Posterior vena cava (tissue), 2 donors: ENCODE measurements around the gene RNASE9. TPM values are rescaled to one million over a fixed set of nuclear protein-coding genes. Genes with fewer than 3 reads are reported as not detected.
"Not testable (repeated sequence)": the region's sequence is repeated elsewhere in the genome, so short reads cannot be mapped to it uniquely, and the experiment has no call there.

ENCODE experiments used
- DNase-seq: peaks from one replicate; pipeline ENCODE4 v3.0.0-alpha.2; 2020; ENCODE audit warnings: low spot score
- intact Hi-C, 2 donors: fragments of 100-400 bp; cut with DNase I; formaldehyde crosslinking; loops; one replicate each; pipeline versions ENCODE4 v1.14.1 to v1.14.2; 2022 to 2023
- total RNA-seq, 2 donors: library from RNA; stranded (reverse); fragmentation: NEBNext Ultra II Directional; extraction: Animal tissue kit (Norgen Biotek cat#: 25700); gene quantifications; one replicate each; pipeline ENCODE4 v1.2.1, GENCODE V29; 2021
- donor health status: DM: yes; HTN: yes; CAD: no.
- donor health status: DM: yes; HTN: yes; CAD: no.

Gene RNASE9
- total RNA-seq, 2 donors from 2014 or later: not detected

DNA sequence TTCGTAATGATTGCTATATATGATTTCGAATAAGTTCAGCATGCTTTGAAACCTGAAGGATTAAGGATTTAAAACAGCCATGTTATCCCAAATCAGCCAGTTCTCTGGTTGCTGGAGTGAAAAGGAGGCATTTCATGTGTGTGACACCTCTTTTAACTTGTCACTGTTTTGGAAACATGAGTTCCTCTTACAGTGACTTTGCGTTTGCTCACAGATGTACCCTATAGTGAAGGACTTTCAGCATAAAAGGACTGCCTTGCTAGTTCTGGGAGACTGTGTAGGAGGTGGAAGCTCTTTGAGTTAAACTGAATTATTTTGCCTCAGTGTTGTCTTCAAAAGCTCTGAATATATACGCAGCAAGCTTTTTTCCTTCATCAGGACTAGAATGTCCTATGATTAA is 19.4 kb upstream of the RNASE9 start:
- DNase-seq: no peak
- intact Hi-C loops: no loop called here

DNA sequence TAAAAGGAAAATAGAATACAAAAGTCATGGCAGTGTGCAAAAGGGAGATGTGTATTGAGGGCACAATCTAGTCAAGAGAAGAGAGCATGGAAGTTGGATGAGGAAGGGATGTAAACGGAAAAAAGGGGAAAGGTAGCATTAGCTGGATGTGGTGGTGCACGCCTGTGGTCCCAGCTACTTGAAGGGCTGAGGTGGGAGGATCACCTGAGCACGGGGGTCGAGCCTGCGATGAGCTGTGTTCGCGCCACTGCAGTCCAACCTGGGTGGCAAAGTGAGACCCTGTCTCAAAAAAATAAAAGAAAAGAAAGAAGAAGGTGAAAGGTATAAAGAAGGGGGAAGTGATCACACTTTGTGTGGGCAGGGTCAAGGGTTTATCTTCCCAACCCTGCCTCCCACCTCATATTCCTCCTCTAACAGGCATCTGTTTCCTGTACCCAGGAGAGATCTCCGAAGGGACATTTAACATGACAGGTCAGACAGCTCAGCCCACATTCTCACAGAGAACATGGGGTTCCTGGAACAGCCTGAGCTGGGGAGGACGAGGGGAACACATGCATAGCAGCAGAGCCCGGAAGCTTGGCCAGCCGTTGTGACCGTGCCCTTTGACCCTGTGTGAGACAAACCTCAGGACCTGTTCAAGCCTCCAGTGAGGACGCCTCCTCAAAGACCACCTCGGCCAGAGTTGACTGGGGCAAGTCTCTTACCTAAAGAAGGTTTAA is 18.1 kb upstream of the RNASE9 start:
- no peak for DNase-seq
- intact Hi-C loops: no loop called here

DNA sequence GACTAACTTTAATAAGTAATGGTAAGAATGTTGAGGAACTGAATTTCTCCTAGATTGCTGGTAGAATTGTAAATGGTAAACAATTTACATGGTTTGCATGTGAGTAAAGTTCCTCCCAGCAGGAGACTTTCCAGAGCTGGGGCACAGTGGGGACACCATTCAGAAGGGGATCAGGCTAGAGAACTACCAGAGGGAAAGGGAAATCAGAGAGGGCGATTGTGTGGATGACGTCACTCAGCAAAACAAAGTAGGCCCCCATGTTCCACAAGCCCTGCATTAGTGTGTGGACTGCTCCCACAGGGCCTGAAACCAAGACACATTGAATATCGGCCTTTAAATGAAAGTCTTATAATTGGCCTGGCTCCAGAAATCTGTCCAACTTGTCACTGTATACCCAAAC is 17.5 kb upstream of the RNASE9 start:
- no peak for DNase-seq
- intact Hi-C loops: no loop called here

DNA sequence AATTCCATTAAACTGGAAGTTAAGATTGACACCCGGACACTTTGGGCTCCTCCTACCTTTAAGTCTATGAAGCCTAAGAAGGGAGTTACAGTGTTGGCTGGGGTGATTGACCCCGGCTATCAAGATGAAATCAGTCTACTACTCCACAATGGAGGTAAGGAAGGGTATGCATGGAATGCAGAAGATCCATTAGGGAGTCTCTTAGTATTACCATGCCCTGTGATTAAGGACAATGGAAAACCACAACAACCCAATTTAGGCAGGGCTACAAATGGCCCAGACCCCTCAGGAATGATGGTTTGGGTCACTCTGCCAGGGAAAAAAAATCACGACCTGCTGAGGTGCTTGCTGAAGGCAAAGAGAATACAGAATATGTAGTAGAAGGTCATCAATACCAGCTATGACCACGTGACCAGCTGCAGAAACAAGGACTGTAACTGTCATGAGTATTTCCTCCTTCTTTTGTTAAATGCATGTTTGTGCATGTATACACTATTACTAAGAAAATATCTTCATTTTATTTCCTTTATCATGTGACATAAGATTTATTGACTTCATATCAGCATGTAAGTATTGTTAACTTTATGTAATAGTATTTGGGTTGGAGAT is 11.6 kb upstream of the RNASE9 start:
- intact Hi-C loops, DNase-seq: not testable (repeated sequence)

DNA sequence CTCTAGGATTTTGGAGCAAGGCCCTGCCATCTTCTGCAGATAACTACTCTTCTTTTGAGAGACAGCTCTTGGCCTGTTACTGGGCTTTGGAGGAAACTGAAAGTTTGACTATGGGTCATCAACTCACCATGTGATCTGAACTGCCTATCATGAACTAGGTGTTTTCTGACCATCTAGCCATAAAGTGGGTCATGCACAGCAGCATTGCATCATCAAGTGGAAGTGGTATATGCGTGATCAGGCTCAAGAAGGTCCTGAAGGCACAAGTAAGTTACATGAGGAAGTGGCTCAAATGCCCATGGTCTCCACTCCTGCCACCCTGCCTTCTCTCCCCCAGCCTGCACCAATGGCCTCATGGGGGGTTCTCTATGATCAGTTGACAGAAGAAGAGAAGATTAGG is 9.9 kb upstream of the RNASE9 start:
- intact Hi-C loops, DNase-seq: not testable (repeated sequence)

DNA sequence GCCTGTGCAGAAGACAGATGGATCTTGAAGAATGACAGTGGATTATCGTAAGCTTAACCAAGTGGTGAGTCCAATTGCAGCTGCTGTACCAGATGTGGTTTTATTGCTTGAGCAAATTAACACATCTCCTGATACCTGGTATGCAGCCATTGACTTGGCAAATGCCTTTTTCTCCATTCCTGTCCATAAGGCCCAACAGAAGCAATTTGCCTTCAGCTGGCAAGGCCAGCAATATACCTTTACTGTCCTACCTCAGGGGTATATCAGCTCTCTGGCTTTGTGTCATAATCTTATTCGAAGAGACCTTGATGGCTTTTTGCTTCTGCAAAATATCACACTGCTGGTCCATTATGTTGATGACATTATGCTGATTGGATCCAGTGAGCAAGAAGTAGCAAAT is 9.0 kb upstream of the RNASE9 start:
- intact Hi-C loops: not testable (repeated sequence)

DNA sequence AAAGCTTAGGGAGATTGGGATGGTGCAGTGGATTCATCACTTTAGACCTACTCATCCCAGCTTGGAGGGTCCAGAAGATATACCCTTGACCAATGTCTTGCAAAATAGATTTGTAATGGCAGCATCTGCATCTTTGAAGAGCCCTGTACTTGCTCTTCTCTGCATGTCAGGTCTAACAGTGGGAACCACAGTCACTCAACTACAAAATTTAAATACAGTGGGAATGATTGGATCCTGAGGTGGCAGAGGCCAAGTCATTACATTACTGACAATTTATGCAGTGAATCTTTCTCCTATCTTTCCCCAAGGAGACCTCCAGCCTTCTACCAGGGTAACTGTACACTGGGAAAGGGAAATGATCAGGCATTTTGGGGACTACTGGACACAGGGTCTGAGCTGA is 8.2 kb upstream of the RNASE9 start:
- intact Hi-C loops: no loop called here
- DNase-seq: no peak

More for the DNA sequence above, 9.0 kb upstream of the RNASE9 start:
- DNase-seq: not testable (repeated sequence)

DNA sequence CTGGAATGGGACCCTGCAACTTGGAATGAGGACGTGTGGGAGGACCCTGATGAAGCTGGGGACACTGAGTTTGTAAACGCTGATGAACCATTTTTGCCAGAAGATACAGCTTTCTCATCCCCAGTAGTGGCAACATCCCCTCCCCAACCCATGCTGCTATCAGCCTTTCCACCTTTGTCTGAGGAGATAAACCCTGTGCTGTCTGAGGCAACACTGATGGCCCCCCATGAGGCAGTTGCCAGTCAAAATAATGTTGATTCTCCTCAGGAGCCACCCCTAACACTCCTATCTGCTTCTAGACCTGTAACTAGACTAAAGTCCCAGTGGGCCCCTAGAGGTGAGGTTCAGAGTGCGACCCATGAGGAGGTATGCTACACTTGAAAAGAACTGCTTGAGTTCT is 7.5 kb upstream of the RNASE9 start:
- DNase-seq: no peak
- intact Hi-C loops: no loop called here

DNA sequence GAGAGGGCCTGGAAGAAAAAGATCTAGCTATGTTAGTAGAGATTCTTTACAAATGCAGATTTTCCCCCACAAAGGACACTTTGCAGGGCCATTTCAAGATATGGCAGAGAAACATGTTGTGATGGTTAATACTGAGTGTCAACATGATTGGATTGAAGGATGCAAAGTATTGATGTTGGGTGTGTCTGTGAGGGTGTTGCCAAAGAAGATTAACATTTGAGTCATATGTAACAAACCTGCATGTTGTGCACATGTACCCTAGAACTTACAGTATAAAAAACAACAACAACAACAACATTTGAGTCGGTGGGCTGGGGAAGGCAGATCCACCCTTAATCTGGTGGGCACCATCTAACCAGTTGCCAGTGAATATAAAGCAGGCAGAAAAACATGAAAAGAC is 6.4 kb upstream of the RNASE9 start:
- DNase-seq, intact Hi-C loops: not testable (repeated sequence)

DNA sequence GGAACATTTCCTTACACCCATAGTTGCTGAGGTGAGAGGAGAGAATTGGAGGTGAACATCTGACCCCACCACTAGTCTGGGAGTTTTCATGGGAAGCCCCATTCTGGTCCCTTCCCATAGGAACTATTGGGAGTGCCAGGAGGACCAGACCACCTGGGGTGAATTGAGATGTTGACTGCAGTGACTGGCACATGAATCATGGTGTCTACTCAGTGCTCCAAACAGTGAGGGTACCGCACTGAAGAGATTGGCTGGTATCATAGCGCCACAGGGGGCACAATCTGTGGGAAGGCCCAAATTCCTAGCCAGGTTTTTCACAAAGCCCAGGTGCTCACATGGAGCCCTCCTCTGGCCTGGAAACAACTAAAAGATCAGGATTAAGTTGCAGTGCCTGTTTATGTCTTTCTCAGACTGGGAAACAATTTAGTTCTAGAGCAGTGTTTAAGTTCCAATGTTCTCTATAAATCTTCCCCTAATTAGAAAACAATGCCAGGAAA is 3.7 kb upstream of the RNASE9 start:
- intact Hi-C loops: no loop called here
- no peak for DNase-seq

DNA sequence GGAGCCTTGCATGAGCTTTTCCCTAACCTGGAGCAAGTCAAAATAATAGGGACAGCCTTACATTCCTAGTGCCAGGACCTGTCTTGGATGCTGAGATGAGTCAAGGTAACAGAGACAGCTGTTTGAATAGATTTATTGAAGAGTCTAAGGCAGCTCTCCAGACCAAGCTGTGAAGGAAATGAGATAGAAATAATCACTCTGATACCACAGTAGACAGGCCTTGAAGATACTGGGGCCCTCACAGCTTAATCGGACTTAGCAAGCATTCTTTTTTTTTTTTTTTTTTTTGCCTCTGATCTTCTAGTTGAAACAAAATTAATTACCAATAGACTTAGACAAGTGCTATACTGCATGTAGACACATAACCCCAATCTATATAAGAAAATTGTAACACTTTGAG is 3.1 kb upstream of the RNASE9 start:
- DNase-seq: no peak
- intact Hi-C loops: no loop called here

DNA sequence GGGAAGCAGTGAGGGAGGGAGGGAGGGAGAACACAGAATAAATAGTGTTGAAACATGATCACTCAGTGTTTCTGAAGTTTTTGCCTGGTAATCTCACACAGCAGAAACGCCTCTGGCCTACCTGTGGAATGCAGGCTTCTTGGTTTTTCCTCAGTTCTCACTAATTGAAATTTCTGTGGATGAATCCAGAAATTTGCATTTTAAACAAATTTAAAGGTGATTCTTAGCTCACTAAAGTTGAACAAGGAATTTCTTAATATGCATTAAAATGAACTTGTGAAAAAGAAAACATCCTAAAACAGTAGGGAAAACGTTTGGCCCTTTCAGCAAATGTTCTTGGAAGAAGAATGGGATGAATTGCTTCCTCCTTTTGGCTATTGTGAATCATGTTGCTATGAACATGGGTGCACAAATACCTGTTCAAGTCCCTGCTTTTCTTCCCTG is 1.4 kb downstream of the RNASE9 start:
- intact Hi-C loops: no loop called here
- DNase-seq: no peak

DNA sequence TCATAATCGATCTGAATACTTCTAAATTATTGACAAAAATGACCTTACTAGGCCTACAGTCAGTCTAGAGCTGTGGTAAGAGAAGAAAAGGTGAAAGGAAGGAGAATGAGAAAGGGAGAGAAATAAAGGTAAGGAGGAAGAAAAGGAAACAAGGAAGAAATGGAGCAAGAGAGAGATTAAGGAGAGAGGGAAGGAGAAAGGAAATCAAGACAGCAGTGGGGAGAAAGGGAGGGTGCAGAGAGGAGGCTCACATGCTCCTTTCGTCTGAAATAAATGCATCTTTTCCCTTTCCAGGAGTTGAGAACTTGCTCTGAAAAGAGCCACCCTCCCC is 3.7 kb downstream of the RNASE9 start:
- DNase-seq: no peak
- intact Hi-C loops: no loop called here

DNA sequence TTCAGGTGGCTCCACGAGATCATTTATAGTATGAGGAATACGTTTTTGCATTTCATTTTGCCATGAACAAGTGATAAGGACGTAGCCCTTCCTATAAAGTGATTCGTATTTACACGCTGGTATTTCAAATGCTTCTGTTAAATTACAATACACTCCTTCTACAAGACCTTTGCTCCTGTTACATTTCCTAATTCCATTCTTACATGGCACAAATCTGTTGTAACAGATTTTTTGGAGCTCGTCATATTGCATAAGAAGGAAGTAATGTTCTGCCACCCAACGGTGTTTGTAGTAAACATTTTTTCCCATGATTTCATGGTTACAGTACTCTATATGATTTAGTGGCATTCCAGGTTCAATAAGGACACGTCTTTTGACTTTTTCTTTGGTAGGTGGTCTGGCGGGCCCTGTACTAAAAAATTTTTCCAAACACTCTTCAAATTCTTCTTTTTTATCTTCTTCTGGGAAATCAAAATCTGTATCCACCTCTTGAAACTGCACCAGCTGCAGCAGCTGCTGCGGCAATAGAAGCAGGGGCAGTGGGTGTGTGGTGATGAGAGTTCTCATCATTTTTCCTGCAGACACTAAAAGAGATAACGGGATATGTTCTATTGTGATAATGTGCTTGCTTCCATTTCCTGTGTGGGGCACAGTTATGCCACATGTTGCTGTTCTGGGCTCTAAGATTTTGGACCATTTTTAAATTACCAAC is 4.2 kb downstream of the RNASE9 start:
- intact Hi-C loops: no loop called here

DNA sequence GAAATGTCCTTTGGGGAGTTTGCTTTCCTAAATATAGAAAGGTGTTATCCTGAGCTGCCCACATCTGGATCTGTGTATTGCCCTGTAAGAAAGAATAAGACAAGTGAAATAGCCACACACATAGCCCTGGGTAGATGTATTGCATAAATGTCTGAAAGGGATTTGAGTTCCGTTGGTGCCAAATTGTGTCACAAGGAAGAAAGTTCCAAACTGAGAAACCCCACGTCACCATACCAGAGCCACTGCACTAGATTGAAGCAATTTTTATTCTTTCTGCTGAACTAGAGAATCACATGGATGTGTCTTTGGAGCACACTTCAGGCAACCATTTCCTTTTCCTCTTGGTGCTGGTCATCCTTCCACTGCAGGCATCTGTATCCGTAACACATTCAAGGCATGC is 5.0 kb downstream of the RNASE9 start:
- intact Hi-C loops: no loop called here
- DNase-seq: no peak

More for the DNA sequence above, 4.2 kb downstream of the RNASE9 start:
- no peak for DNase-seq

DNA sequence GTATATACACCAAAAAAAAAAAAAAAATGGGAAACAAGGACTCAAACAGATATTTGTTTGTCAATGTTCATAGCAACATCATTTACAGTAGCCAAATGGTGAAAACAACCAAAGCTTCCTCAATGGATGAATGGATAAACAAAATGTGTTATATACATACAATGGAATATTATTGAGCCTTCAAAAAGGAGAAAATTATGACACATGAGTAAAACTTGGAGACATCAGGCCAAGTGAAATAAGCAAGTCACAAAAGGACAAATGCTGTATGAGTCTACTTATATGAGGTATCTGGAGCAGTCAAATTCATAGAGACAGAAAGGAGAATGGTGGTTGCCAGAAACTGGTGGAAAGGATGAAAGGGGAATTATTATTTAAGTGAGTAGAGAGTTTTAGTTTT is 7.8 kb downstream of the RNASE9 start:
- intact Hi-C loops: no loop called here

DNA sequence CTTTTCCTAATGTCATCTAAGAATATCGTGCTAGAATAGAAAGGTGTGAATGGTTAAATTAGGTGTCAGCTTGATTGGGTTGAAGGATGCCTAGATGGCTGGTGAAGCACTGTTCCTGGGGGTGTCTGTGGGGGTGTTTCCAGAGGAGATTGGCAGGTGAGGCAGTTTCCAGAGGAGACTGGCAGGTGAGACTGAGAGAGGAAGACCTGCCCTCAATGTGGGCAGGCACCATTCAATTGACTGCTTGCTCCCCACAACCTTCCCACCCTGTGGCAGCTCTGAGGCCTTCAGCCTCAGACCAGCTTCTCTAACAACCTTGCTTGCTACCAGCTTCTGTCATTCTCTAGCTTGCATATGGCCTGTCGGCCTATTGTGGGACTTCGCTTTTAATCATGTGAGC is 9.2 kb downstream of the RNASE9 start:
- DNase-seq: no peak
- intact Hi-C loops: no loop called here

More for the DNA sequence above, 7.8 kb downstream of the RNASE9 start:
- no peak for DNase-seq

DNA sequence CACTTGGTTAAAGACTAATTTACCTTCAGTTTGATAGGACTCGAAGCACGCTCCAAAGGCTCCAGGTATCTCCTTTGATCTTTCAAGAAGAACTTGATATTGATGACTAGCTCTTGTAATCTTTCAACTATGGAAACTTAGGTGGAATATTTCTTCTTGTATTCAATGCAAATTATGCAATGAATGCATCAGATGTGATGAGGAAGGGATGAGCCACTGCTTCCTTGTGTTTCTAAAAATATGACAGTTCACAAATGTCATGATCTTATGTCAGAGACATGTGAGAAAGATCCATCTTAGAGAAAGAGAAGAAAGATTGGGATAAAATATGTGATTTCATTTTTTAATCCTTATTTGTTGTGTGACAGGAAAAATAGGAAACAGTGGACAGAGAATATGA is 9.9 kb downstream of the RNASE9 start:
- intact Hi-C loops: no loop called here
- no peak for DNase-seq

DNA sequence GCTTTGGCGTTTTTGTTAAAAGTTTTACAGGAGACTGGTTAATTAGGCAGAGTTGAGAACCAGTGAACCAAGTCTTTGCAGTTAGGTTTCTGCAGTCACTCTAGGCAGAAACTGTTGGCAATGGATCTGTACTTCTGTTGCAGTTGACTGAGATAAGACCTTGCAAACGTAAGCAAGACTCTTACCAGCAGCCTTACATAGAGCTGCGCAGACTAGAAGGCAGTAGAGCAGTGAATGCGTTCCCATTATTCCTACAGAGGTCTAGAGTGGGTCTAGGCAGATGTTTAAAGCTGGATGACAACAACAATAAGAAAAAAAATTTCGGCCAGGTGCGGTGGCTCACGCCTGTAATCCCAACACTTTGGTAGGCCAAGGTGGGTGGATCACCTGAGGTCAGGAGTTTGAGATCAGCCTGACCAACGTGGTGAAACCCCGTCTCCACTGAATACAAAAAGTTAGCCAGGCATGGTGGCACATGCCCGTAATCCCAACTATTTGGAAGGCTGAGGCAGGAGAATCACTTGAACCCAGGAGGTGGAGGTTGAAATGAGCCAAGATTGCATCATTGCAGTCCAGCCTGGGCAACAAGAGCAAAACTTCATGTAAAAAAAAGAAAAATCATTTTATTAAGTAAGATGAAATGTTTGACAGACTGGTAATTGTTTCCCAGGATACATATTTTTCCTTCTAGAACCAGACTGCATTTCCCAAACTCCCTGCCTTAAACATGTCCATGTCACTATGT is 12.3 kb downstream of the RNASE9 start:
- no peak for DNase-seq
- intact Hi-C loops: no loop called here

DNA sequence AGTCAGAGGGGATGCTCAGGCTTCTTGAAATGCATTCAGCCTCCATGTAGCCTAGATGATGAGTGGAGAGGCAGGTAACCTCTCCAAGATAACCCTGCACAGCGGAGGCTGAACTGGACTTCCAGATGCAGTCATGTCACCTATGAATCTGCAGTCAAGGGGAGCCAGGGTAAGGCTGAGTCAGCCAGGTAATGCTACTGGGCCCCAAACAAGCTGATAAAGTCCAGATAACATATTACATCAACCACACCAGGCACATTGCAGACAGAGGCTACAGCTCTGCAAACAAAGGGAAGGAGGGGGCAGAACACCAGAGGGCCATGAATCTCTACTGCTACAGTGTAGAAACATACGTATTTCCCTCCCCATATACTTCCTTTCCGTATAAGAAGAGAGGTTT is 14.0 kb downstream of the RNASE9 start:
- no peak for DNase-seq
- intact Hi-C loops: no loop called here
